Endothelial cell of umbilical vein (primary cell): ENCODE measurements around the gene SERPINB6. TPM values are rescaled to one million over a fixed set of nuclear protein-coding genes. Genes with fewer than 3 reads are reported as not detected.

Experiments
- BruUV-seq: library from RNA; stranded (reverse); fragments of 400-500 nt; replicated peaks from 2 replicates; lab custom pipeline; 2021; lab: Mats Ljungman, UMichigan
- CTCF ChIA-PET: fragments of 300-600, 350-600 bp; sonication (Branson Sonifier 250); formaldehyde crosslinking; loops from one replicate; lab custom pipeline; 2021; ENCODE audit warnings: antibody characterized with exemption, inconsistent platforms; lab: Charles Lee
- POLR2A ChIA-PET: fragments of 300-600, 350-600 bp; sonication (Branson Sonifier 250); formaldehyde crosslinking; loops from one replicate; lab custom pipeline; 2021; ENCODE audit warnings: antibody characterized with exemption, inconsistent platforms; lab: Charles Lee
- DNase-seq: peaks from one replicate; pipeline ENCODE4 v3.0.0-alpha.2; 2011; ENCODE audit warnings: low read depth, low spot score
- FAIRE-seq: peaks from 2 replicates; lab custom pipeline; 2011; peaks lifted over from hg19 to GRCh38; lab: Jason Lieb, UNC
- H2AFZ ChIP-seq: 2 replicates; pipeline ENCODE4 v1.6.0; 2012; ENCODE audit warnings: low read depth, low read length, control low read depth, inconsistent platforms
- H3K27ac ChIP-seq: 2 replicates; pipeline ENCODE4 v1.5.1; 2011; ENCODE audit warnings: low read depth, mild to moderate bottlenecking, control low read depth, low read length, moderate library complexity; ENCODE audit not compliant: insufficient read depth
- H3K27me3 ChIP-seq, 2 experiments: 2 replicates each; pipeline versions ENCODE4 v1.6.0 to v1.6.1; 2011; ENCODE audit warnings: low read length in 2 of 2, mixed read lengths in 1 of 2; ENCODE audit not compliant: control insufficient read depth in 2 of 2, insufficient read depth in 2 of 2
- H3K36me3 ChIP-seq, 2 experiments: 2 replicates in 1 of 2; 3 replicates in 1 of 2; pipeline ENCODE4 v1.5.1; 2011; ENCODE audit warnings: low read length in 2 of 2, mild to moderate bottlenecking in 1 of 2, moderate library complexity in 1 of 2; ENCODE audit not compliant: control insufficient read depth in 2 of 2, insufficient read depth in 2 of 2; ENCODE audit errors: extremely low read depth in 1 of 2
- H3K4me1 ChIP-seq: 3 replicates; pipeline ENCODE4 v1.5.1; 2011; ENCODE audit warnings: mild to moderate bottlenecking, low read length; ENCODE audit not compliant: control insufficient read depth, insufficient read depth; ENCODE audit errors: extremely low read depth
- H3K4me2 ChIP-seq: 2 replicates; pipeline ENCODE4 v1.6.1; 2011; ENCODE audit warnings: low read length, control low read depth, mixed read lengths; ENCODE audit not compliant: insufficient read depth
- H3K4me3 ChIP-seq, 3 experiments: fragments of 200-600 bp in 1 of 3; sonication (generic), shearing (Covaris generic) in 1 of 3; replicated peaks in 1 of 3; 2 replicates each; pipeline ENCODE4 v1.5.1; 2011 to 2016; ENCODE audit warnings: control low read depth in 3 of 3, low read length in 3 of 3, mild to moderate bottlenecking in 2 of 3, inconsistent platforms in 1 of 3, low read depth in 1 of 3, moderate library complexity in 1 of 3; ENCODE audit not compliant: insufficient read depth in 1 of 3
- H3K79me2 ChIP-seq: 2 replicates; pipeline ENCODE4 v1.6.0; 2012; ENCODE audit warnings: low read length, inconsistent platforms; ENCODE audit not compliant: control insufficient read depth, insufficient read depth
- H3K9ac ChIP-seq: replicated peaks from 2 replicates; pipeline ENCODE3; 2011; ENCODE audit warnings: low read length, control low read depth; ENCODE audit not compliant: insufficient read depth; ENCODE audit errors: extremely low read depth
- H3K9me1 ChIP-seq: replicated peaks from 3 replicates; pipeline ENCODE4 v1.6.0; 2011; ENCODE audit warnings: mild to moderate bottlenecking, low read length; ENCODE audit not compliant: control insufficient read depth, insufficient read depth; ENCODE audit errors: extremely low read depth
- H3K9me3 ChIP-seq: replicated peaks from 2 replicates; pipeline ENCODE4 v1.5.1; 2012; ENCODE audit warnings: low read length, inconsistent platforms; ENCODE audit not compliant: control insufficient read depth, insufficient read depth
- H4K20me1 ChIP-seq: replicated peaks from 2 replicates; pipeline ENCODE3; 2011; ENCODE audit warnings: mild to moderate bottlenecking, low read length; ENCODE audit not compliant: control insufficient read depth, insufficient read depth; ENCODE audit errors: extremely low read depth
- EZH2 ChIP-seq: IDR thresholded peaks from 2 replicates; pipeline ENCODE4 v1.6.1; 2012; ENCODE audit warnings: borderline replicate concordance, low read depth, mild to moderate bottlenecking, moderate library complexity, low read length, inconsistent platforms; ENCODE audit not compliant: severe bottlenecking
- GATA2 ChIP-seq: IDR thresholded peaks from 2 replicates; pipeline ENCODE4 v1.7.0; 2011; ENCODE audit warnings: low read depth, mild to moderate bottlenecking, moderate library complexity, mixed read lengths, low read length; ENCODE audit not compliant: insufficient read length, insufficient read depth
- JUN ChIP-seq: IDR thresholded peaks from 2 replicates; pipeline ENCODE4 v1.6.1; 2011; ENCODE audit warnings: borderline replicate concordance, low read depth; ENCODE audit not compliant: insufficient read length, insufficient read depth
- MAX ChIP-seq: IDR thresholded peaks from 2 replicates; pipeline ENCODE4 v1.6.1; 2011; ENCODE audit not compliant: insufficient read depth, insufficient read length
- MYC ChIP-seq: IDR thresholded peaks from one replicate; pipeline ENCODE4 v1.6.1; 2011; ENCODE audit warnings: mild to moderate bottlenecking, low read depth, low read length
- dilution Hi-C: fragments of 300-500 bp; cut with MboI; formaldehyde crosslinking; loops from one replicate; pipeline ENCODE4 v1.15.0; 2019; ENCODE audit warnings: low sequenced_read_pairs; ENCODE audit not compliant: extremely low pct_ligation_motif_present
- intact Hi-C: fragments of 100-400 bp; cut with micrococcal nuclease; formaldehyde crosslinking; loops from one replicate; pipeline ENCODE4 v1.10.0; 2022
- polyA plus RNA-seq, 4 experiments: library from polyadenylated mRNA; depleted of rRNA in 3 of 4; stranded (reverse) in 3 of 4; unstranded in 1 of 4; fragments of >200 nt; gene quantifications; 2 replicates each; pipeline versions ENCODE4 v1.2.1 to v1.2.3, GENCODE V29; 2011 to 2012; ENCODE audit warnings: missing spikeins in 1 of 4
- total RNA-seq: library from RNA; stranded (reverse); gene quantifications from 2 replicates; pipeline ENCODE4 v1.2.3, GENCODE V29; 2021

Gene SERPINB6
- total and polyA plus RNA-seq, 2 donors (not counting 3 experiments of a cell fraction or from before 2014, with no cell fraction given), result 145 to 151 TPM

GRCh38 chr6:3016473-3017280, 45.3 kb upstream of the SERPINB6 start:
- no peaks in the 10 kb centered on the region for H3K36me3 ChIP-seq
- intact Hi-C loops, result no loop called here
- no TSS peak for BruUV-seq
- no peaks in the 10 kb centered on the region for H3K27me3 ChIP-seq
- DNase-seq (no peak), FAIRE-seq (no peak)
- peaks cover 6% of the 10 kb centered on the region for H3K4me1 ChIP-seq
- dilution Hi-C loops, result no loop called here
- no peak overlapping the region for H3K4me2 ChIP-seq
- H2AFZ ChIP-seq, result no peak overlapping the region
- TF ChIP-seq MYC (no peak), GATA2 (no peak), EZH2 (no peak)
- ChIA-PET CTCF (interaction anchor here (1.0 to 1.9 kb wide), 2 partner anchors 14 to 15 kb away, joined by 4 read pairs; no protein-coding TSS in a partner anchor), POLR2A (no interaction called here)
- H3K9me3 ChIP-seq, result no peaks in the 10 kb centered on the region
- H3K9me1 ChIP-seq, result no peaks in the 10 kb centered on the region
- H3K79me2 ChIP-seq, result no peaks in the 10 kb centered on the region
- no peak overlapping the region for H3K27ac ChIP-seq
- no peaks in the 10 kb centered on the region for H4K20me1 ChIP-seq
- H3K4me3 ChIP-seq, result no peak overlapping the region
- H3K9ac ChIP-seq, result no peak overlapping the region

GRCh38 chr6:3015144-3015543, 43.8 kb upstream of the SERPINB6 start:
- no TSS peak for BruUV-seq

More at GRCh38 chr6:3015144-3015543, 43.8 kb upstream of the SERPINB6 start:
- peaks cover 6% of the 10 kb centered on the region for H3K4me1 ChIP-seq
- no peaks in the 10 kb centered on the region for H3K79me2 ChIP-seq
- H3K9ac ChIP-seq, result no peak overlapping the region
- H3K27me3 ChIP-seq, result no peaks in the 10 kb centered on the region
- H2AFZ ChIP-seq, result no peak overlapping the region
- no peak overlapping the region for H3K4me2 ChIP-seq
- dilution Hi-C loops (no loop called here), intact Hi-C loops (no loop called here)
- ChIA-PET CTCF (interaction anchor here (1.9 to 2.0 kb wide), 2 partner anchors 13 to 15 kb away, joined by 4 to 8 read pairs; no protein-coding TSS in a partner anchor), POLR2A (no interaction called here)
- H3K27ac ChIP-seq, result no peak overlapping the region
- TF ChIP-seq MAX (no peak), GATA2 (no peak), JUN (no peak), EZH2 (no peak)
- H3K4me3 ChIP-seq, result no peak overlapping the region
- no peaks in the 10 kb centered on the region for H3K9me1 ChIP-seq
- peaks cover 0 to 3% of the 10 kb centered on the region in 2 experiments for H3K36me3 ChIP-seq
- no peaks in the 10 kb centered on the region for H3K9me3 ChIP-seq
- FAIRE-seq (no peak), DNase-seq (no peak)
- no peaks in the 10 kb centered on the region for H4K20me1 ChIP-seq
